CD4-positive, alpha-beta T cell treated with Interleukin-21 for 1 hour (primary cell): ENCODE data around the gene TEX2.

ENCODE experiments used
- DNase-seq: peaks from one replicate; pipeline ENCODE4 v3.0.0-alpha.2; 2020

TEX2 gene

DNA sequence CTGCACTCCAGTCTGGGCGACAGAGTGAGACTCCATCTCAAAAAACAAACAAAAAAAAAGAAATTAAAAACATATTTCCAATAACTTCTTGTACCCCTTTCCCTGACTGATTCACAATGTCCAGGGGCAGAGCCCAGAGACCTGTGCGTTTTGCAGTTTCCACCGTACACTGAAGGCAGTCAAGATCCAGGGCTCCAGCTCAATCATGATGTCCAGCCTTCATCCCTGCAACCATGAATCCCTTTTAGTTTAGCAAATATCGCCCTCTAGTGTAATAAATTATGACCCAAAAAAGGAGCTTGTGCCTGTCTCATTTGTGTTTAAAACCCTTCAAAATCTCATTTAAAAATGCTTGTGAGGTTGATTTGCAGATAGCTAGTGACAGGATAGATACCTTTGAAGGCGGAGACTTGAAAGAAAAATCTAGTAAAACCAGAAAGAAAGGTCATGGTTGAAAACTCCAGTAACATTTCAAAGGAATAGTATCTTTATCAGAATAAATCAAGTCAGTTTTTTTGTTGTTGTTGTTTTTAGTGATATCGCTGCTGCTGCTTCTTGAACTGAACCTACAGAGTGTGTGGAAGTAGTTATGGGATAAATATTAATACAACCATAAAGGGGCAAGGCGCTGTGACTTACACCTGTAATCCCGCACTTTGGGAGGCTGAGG is 129.4 kb downstream of the TEX2 start:
- peak; percentile 77 for DNase-seq

GRCh38 chr17:64131606-64132270 is 131.3 kb downstream of the TEX2 start:
- DNase-seq, result no peak

DNA sequence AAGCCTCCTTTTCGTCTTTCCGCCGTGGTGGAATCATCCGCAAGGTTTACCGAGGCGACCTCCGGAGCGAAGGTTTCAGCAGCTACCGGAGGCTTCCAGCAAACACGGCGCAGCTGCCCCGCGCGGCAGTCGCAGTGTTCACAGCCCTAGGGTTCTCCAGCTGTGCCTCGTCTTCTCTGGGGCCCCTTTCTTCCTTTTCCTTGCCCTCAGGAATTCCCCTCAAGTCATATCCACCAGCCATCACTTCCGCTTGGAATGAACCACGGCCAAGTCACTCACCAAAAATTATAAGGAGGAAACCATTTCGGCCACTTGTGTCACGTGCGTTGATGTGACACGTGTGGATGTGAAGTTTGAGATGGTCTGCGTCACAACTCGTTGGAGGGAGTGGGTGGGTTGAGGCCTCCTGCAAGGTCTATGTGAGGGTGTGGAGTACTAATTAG is 132.5 kb downstream of the TEX2 start:
- DNase-seq, result peak; percentile 81

- peak; percentile 90 for DNase-seq
These were observed 133.1 kb downstream of the TEX2 start, which contains the start of gene ERN1 for GRCh38 chr17:64129765-64130558. Gene ERN1, minus strand, starts transcription at chr17:64130144. Its CDS starts 115 bp downstream, at chr17:64130029.

DNA sequence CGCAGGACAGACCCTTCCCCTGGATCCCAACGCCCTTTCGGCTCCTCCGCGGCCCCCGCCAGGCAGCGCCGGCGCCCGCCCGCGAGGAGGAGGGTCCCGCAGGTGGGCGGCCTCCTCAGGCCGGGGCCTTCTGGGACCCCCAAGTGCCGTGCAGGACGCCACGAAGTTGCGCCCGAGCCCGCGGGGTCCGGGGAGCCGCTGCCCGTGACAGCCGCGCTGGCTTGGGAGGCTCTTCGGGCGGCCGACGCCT is 133.6 kb downstream of the TEX2 start:
- no peak for DNase-seq

DNA sequence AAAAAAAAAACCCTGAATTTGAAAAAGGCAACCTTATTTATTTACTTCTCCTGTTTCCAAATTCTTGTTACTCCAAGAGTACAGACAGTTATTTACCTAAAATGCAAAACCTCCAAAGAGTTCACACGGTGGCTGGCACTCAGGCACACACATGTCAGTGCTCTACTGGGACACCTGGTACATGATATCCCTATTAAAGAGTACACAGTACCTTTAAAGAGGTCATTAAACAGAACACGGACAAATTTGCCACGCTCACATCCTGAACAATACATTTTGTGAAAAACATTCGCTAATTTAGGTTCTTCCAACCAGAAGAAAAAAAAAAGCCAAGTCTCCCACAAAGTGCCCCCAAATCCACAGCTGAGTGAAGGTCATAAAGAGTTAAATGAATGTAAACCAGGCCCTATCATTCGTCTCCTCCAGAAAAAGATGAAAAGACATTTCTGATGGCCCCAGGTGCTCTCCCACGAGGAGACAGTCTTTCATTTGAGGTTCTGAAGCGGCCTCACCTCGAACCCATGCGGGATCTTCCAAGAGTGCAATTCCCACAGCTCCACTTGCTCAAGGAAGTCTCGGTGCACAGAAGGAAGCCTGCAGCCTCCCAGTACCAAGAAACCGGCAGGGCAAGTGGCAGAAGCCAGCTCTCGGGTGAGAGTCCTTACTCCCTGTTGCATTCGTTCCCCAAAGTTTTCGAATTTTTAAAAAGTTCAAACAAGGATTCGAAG is 134.1 kb downstream of the TEX2 start:
- DNase-seq, result no peak

GRCh38 chr17:64126918-64127317 is 136.1 kb downstream of the TEX2 start:
- no peak for DNase-seq

DNA sequence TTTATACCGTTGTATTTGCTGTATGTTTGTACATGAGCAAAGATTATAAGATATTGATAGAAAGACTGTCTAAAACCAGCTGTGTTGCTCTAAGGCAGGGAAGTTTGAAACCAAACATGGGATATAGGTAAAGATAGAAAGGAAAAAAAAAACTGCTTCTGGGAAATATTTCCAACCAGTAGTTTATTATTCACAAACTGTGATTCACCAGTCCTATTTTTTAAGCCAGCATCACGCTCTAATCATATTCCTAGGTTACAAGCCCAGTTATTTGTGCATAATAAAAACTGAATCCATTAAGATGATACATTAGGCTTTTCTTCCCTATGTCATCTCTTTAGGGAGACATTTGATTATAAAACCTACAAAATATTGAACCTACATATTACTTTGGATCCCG is 137.1 kb downstream of the TEX2 start:
- DNase-seq, result no peak

GRCh38 chr17:64124609-64125008 is 138.5 kb downstream of the TEX2 start:
- DNase-seq, result no peak

DNA sequence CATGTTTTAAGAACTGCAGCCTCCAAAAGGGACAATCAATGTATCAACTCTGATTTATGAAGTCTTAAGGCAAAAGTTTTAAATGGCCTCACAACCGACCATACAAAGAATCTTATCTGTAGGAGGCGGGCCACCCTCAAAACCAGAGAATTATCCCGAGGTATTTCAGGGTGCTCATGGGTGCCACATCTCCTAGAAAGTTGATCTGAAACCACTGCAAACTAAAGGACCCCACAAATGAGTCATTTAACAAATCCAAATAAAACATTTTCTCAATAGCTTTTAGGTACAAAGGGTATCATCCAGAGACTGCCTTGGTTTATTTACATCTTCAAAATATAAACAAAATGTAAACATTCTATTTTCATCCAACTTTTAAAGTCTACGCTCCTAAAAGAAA is 139.9 kb downstream of the TEX2 start:
- no peak for DNase-seq

DNA sequence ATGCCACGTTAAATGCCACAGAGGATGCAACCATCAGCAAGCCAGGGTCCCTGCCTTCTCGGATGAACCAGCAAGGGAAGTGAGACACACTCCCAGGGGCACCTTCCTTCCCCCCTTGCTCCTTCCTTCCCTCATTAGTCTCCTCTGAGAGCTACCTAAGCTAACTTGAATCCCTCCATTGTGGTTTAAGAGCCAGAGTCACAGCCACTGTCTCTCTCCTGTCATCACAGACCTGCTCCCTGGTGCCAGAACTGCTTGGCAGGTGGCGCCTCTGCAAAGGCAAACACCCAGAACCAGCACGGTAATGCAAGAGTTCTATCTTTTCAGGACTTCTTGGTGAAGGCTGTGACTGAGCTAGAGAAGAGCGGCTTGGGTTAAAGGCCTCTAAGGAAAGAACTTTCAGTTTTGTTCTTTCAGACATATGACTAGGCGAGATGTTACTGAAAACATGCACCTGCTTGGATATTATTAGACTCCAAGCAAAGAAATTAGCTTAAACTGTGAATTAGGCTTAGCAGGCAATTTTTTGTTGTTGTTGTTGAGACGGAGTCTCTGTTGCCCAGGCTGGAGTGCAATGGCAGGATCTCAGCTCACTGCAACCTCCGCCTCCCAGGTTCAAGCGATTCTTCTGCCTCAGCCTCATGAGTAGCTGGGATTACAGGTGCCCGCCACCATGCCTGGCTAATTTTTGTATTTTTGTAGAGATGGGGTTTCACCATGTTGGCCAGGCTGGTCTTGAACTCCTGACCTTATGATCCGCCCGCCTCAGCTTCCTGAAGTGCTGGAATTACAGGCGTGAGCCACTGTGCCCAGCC is 141.9 kb downstream of the TEX2 start:
- peak; percentile 35 for DNase-seq

- DNase-seq, result no peak
These were observed 142.8 kb downstream of the TEX2 start for GRCh38 chr17:64120159-64120810.

DNA sequence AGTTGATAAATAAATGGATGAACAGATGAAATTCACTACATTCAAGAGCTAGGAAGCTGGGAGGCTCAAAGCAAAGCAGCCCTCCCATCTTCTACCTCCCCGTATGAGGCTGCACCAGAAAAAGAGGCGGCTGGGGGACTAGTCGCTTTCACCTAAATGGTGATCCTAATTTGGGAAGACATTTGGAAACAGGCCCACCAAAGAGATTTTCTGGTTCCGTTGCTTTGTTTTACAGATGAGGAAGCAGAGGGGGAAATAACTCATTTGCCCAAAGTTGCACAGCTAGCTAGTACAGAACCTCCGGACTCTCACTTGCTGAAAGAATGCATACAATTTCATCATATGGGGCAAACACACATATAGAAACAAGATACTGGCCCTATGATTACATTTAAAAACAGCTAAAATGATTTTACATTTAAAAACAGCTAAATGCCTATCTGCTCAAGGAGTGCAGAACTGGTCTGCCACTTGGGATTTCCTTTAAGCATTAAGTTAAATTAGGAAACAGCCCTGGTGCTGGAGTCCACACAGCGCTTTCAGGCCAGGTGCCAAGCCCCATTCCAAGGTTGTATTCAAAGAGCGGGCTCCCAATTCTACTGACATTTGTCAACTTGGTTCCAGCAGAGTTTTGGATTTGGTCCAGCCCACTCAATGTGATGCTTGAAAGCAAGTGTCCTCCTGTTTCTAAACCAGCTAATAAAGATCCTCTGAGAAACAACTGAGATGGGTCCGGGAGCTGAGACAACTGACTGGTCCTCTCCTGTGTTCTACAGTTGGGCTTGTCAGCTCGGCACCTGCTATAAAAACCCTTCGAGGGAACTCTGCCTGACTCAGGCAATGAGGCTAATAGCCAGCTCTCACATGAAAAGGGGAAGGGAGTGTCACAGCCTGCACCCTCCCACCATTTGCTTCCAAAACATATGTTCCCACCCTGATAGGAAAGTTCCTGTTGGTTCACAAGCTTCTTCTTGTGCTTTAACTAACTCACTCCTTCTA is 144.8 kb downstream of the TEX2 start:
- no peak for DNase-seq

DNA sequence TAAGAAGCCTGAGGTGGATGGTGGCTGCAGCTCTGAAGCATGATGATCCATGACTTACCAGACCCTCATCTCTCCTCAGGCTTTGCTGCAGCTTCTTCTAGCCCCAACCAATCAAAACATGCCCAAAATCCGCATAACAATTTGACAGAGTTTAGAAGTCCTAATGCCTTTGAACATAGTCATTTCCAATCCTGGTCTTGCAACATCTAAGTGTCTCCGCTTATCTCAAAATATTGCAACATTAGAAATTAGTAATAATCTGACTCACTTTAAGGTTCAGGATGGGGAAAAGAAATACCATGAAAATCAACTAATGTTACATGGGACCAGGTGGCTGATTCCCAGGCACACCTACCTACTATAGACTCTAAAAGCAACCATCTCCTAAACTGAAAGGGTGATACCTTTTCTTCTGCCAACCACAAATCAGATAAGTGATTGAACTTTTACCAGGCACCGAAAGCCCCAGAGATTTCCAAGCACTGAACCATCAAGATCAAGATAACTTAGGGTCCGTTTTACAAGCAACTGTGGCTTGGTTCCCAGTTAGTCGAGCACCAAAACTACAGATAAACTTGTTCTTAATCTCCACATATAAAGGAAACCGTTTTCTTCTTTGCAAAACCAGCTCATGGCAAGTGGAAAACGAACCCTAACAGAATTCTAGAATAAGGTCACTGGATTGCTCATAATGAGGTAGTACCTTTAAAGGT is 147.1 kb downstream of the TEX2 start:
- peak; percentile 40 for DNase-seq

GRCh38 chr17:64115043-64115698 is 147.9 kb downstream of the TEX2 start:
- no peak for DNase-seq

DNA sequence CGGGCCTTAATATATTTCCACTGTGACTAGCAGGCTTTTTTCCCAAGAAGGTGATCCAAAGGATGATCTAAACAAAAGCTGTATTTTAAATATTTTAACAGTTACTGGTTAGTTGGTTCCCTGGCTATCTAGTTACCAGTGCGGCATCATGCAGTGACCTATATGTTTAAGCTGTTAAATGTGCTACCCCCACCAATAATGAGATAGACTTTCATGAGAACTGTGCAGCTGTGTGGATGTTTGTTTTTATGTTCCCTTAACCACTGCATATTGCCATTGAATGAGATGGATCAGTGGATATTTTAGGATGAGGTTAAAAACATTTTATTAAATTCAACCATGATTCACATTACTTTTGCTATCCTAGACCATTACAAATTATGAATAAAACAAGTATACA is 150.1 kb downstream of the TEX2 start:
- no peak for DNase-seq

- no peak for DNase-seq
These were observed 151.2 kb downstream of the TEX2 start for GRCh38 chr17:64111831-64112230.

- no peak for DNase-seq
These were observed 152.5 kb downstream of the TEX2 start for GRCh38 chr17:64110379-64111152.

GRCh38 chr17:64109400-64109799 is 153.7 kb downstream of the TEX2 start:
- DNase-seq, result no peak
